Measurements from ENCODE around the gene BANF2. TPM values are rescaled to one million over a fixed set of nuclear protein-coding genes. Genes with fewer than 3 reads are reported as not detected.

Gene BANF2
- total and polyA plus RNA-seq, 2 of the 13 experiments (the other 11 are each of a cell fraction or from before 2014, with no cell fraction given) = 0.35 TPM; not detected in 1

GRCh38 chr20:17678886-17679285 is 20.9 kb upstream of the BANF2 start (continued):
- 0 out of 2 replicates have a peak, but pooled peaks have one; percentile 22 for TF ChIP-seq HNF1B (CRISPR knock-in tag; IDR thresholded peaks at IDR 0.05)
- TF ChIP-seq ZNF629 (CRISPR knock-in tag; conservative IDR thresholded peaks at IDR 0.05) = peak; percentile 93
- TF ChIP-seq SMC3 (IDR thresholded peaks at IDR 0.05; ENCODE audit: low read length) = 0 out of 2 replicates have a peak, but pooled peaks have one; percentile 4
- no peak for TF ChIP-seq MAF1 (CRISPR knock-in tag; IDR thresholded peaks at IDR 0.05; ENCODE audit: borderline replicate concordance)
- TF ChIP-seq POLR2G (IDR thresholded peaks at IDR 0.05; ENCODE audit: low read depth, low read length) = 0 out of 2 replicates have a peak, but pooled peaks have one; percentile 21
- 0 out of 2 replicates have a peak, but pooled peaks have one; percentile 16 for TF ChIP-seq RCOR2 (CRISPR knock-in tag; IDR thresholded peaks at IDR 0.05)
- TF ChIP-seq ZMYM3 (CRISPR knock-in tag; IDR thresholded peaks at IDR 0.05) = 0 out of 2 replicates have a peak, but pooled peaks have one; percentile 27
- TF ChIP-seq SOX13 (IDR thresholded peaks at IDR 0.05) = no peak
- 0 out of 4 replicates have a peak, but pooled peaks of 1 of the 2 experiments have one; percentile 18 for TF ChIP-seq SOX13 (CRISPR knock-in tag; conservative IDR thresholded peaks at IDR 0.05 in 1 of 2, IDR thresholded peaks at IDR 0.05 in 1 of 2)

DNA sequence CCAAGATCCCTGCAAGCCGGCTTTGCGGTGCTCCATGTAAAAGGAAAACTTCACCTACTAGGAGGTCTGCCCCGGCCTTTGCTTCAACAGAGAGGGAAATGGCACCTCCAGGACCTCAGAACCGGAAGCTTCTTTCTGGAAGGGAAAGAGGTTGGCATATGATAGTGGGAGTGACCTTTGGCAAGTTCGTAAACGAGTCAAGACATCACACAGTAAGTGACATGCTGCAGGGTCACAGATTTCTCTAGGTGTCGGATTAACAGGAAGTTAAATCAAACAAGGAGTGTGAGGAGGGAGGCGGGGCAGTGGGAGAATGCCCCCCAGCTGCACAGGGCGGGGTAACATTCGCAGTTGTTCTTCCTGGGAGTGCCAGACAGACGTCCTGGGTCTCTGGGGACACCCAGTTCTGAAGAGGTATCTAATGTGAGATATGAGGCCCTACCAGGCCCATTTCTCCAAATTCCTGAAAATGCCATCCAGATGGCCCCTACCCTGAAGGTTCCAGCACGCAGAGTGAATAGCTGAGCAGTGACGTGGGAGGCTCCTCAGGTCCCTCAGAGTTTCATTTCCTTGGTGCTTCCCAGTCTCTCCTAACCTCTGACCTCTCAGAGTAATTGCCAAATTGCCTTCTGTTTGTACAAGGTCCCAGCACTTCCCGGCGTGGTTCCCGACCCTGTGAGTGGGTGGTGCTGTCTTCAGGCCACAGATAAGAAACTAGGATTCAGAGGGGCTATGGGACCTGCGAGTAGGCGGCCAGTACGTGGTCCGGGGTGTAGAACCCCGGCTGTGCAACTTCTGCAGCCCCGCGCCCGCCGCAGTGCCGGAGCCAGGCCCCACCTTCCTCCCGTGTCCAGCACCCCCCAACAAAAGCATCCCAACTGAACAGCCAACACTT is 19.6 kb upstream of the BANF2 start:
- peaks cover 57% of the 10 kb centered on the region for H4K20me1 ChIP-seq (ENCODE audit: insufficient read depth, low read length)
- in situ Hi-C loops (cut with HindIII; ENCODE audit: extremely low pct_ligation_motif_present, low pct_unique_long_range_greater_than_20kb) = loop anchor here (5.0 kb wide), 1 partner anchor 202 kb away; no protein-coding TSS in a partner anchor
- H2AFZ ChIP-seq (ENCODE audit: low read length) = no peak overlapping the region
- peaks cover 79% of the 10 kb centered on the region for H3K4me1 ChIP-seq (ENCODE audit: insufficient read depth, low read length)
- ATAC-seq (no peak), FAIRE-seq (peak; percentile 81), DNase-seq (ENCODE audit: low spot score) (peak; percentile 80)
- H3K4me3 ChIP-seq (replicated peaks in 1 of 3; ENCODE audit: insufficient read depth in 1 of 3, low read depth in 2 of 3, low read length in 3 of 3) = peak overlapping the region; percentile 87 to 92 (median 92)
- H3K36me3 ChIP-seq (replicated peaks in 1 of 2; ENCODE audit: control insufficient read depth in 1 of 2, insufficient read depth in 2 of 2, low read length in 2 of 2) = peaks cover 21 to 53% of the 10 kb centered on the region in 2 experiments
- peaks cover 58% of the 10 kb centered on the region for H3K79me2 ChIP-seq (ENCODE audit: insufficient read depth, low read length)
- no peaks in the 10 kb centered on the region for H3K9me3 ChIP-seq (ENCODE audit: low read length)
- intact Hi-C loops (cut with micrococcal nuclease; ENCODE audit: unreplicated experiment) = loop anchor here (1.0 to 5.0 kb wide), 2 partner anchors 127 to 218 kb away; no protein-coding TSS in a partner anchor
- H3K4me2 ChIP-seq (ENCODE audit: low read depth, low read length) = peak overlapping the region; percentile 89
- no peaks in the 10 kb centered on the region; a peak in 1 of 5 replicates for H3K27me3 ChIP-seq (ENCODE audit: control insufficient read depth in 1 of 2, insufficient read depth in 2 of 2, low read length in 2 of 2)
- ChIA-PET CTCF (ENCODE audit: low intra/inter-chr PET ratio, low total read pairs) (interaction anchor here (2.2 to 2.3 kb wide), 2 partner anchors 42 to 218 kb away, joined by 8 to 29 read pairs; no protein-coding TSS in a partner anchor), POLR2A (interaction anchor here (0.6 to 10.8 kb wide), 18 partner anchors 15 to 461 kb away, joined by 3 to 347 read pairs (median 5); partner anchors contain the start of genes MGME1 and SNX5)
- H3K27ac ChIP-seq (ENCODE audit: extremely low read length, insufficient read depth, low read length) = peak overlapping the region; percentile 70
- peak overlapping the region; percentile 91 for H3K9ac ChIP-seq (ENCODE audit: insufficient read depth, low read depth, low read length)
- BruUV-seq (replicated peaks) = no TSS peak
- 20% methylated on average over 23 of the region's 27 CpGs for WGBS (ENCODE audit: low lambda C conversion rate)
- TF ChIP-seq ZNF30 (CRISPR knock-in tag; IDR thresholded peaks at IDR 0.05) (no peak), ZNF749 (CRISPR knock-in tag; IDR thresholded peaks at IDR 0.05; ENCODE audit: borderline replicate concordance) (no peak), ZNF720 (CRISPR knock-in tag; IDR thresholded peaks at IDR 0.05) (no peak), EEA1 (CRISPR knock-in tag; IDR thresholded peaks at IDR 0.05; ENCODE audit: borderline replicate concordance) (0 out of 2 replicates have a peak, but pooled peaks have one; percentile 8), CEBPG (CRISPR knock-in tag; IDR thresholded peaks at IDR 0.05) (peak; percentile 84), NFKB2 (CRISPR knock-in tag; IDR thresholded peaks at IDR 0.05; ENCODE audit: borderline replicate concordance) (peak; percentile 56; the same call in 1 of the 2 replicates), GMEB2 (CRISPR knock-in tag; IDR thresholded peaks at IDR 0.05; ENCODE audit: low read depth) (no peak), ZFX (CRISPR knock-in tag; IDR thresholded peaks at IDR 0.05; ENCODE audit: low read depth) (peak; percentile 22; the same call in 1 of the 2 replicates)
- TF ChIP-seq, protein P1, sequence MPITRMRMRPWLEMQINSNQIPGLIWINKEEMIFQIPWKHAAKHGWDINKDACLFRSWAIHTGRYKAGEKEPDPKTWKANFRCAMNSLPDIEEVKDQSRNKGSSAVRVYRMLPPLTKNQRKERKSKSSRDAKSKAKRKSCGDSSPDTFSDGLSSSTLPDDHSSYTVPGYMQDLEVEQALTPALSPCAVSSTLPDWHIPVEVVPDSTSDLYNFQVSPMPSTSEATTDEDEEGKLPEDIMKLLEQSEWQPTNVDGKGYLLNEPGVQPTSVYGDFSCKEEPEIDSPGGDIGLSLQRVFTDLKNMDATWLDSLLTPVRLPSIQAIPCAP (CRISPR knock-in tag; IDR thresholded peaks at IDR 0.05; ENCODE audit: low read depth) = no peak

Data from HepG2 (cell line).